ENCODE measurements around the gene CAVIN4.

- TF ChIP-seq CTCF (IDR thresholded peaks at IDR 0.05; ENCODE audit: poor library complexity) (no peak), EZH2 (IDR thresholded peaks at IDR 0.05; ENCODE audit: borderline replicate concordance) (no peak), EZH2phosphoT487 (IDR thresholded peaks at IDR 0.05; ENCODE audit: low read depth, severe bottlenecking, unreplicated experiment) (no peak)
Measured at GRCh38 chr9:100597236-100597635, 19.4 kb downstream of the CAVIN4 start.

Measured in hepatocyte (in vitro differentiated cells).